Esophagus squamous epithelium (tissue), 5 donors: ENCODE results near the gene MS4A18. TPM values are rescaled to one million over a fixed set of nuclear protein-coding genes. Genes with fewer than 3 reads are reported as not detected.

Source experiments
- DNase-seq: peaks from one replicate; lab custom pipeline; 2025; lab: John Stamatoyannopoulos, UW
- H3K27ac ChIP-seq, 4 donors: fragments of 200-600 bp; sonication (generic); one replicate each; pipeline ENCODE4 v1.5.1; 2016 to 2019; ENCODE audit warnings: mild to moderate bottlenecking in 1 of 4
- H3K27me3 ChIP-seq, 4 donors: fragments of 200-600 bp; sonication (generic); 1 replicate in 3 of 4; 2 replicates in 1 of 4; pipeline versions ENCODE4 v1.5.1 to v1.6.0; 2017 to 2021; ENCODE audit warnings: antibody characterized with exemption in 1 of 4
- H3K36me3 ChIP-seq, 3 donors: fragments of 200-600 bp; sonication (generic); one replicate each; pipeline ENCODE4 v1.5.1; 2016 to 2019
- H3K4me1 ChIP-seq, 3 donors: fragments of 200-600 bp; sonication (generic); one replicate each; pipeline ENCODE4 v1.5.1; 2017 to 2019
- H3K4me3 ChIP-seq, 4 donors: fragments of 200-600 bp; sonication (generic); 1 replicate in 3 of 4; 2 replicates in 1 of 4; pipeline ENCODE4 v1.5.1; 2016 to 2019; ENCODE audit warnings: mild to moderate bottlenecking in 2 of 4, moderate library complexity in 1 of 4
- H3K9me3 ChIP-seq, 3 donors: fragments of 200-600 bp; sonication (generic); one replicate each; pipeline ENCODE4 v1.5.1; 2016 to 2019
- CTCF ChIP-seq, 6 experiments: fragments of 450-650 bp in 4 of 6; fragments of 200-600 bp in 2 of 6; sonication (generic) in 2 of 6; IDR thresholded peaks; one replicate each; pipeline ENCODE4 v1.5.1; 2016 to 2019; ENCODE audit warnings: antibody characterized with exemption in 6 of 6, mild to moderate bottlenecking in 4 of 6, moderate library complexity in 4 of 6
- POLR2A ChIP-seq, 4 donors: fragments of 450-650 bp; IDR thresholded peaks; one replicate each; pipeline ENCODE4 v1.6.1; 2017; ENCODE audit warnings: antibody characterized with exemption in 4 of 4, mild to moderate bottlenecking in 4 of 4, moderate library complexity in 3 of 4
- WGBS, 2 donors: methylation state at CpG; one replicate each; pipeline ENCODE4 v1.1.5; 2018; 5-methylcytosine and 5-hydroxymethylcytosine counted together
- intact Hi-C: fragments of 100-400 bp; cut with DNase I; formaldehyde crosslinking; loops from one replicate; pipeline ENCODE4 v1.15.0; 2022
- total RNA-seq, 4 donors: library from RNA; depleted of rRNA; stranded (reverse); fragments of >200 nt; gene quantifications; one replicate each; pipeline ENCODE4 v1.1.0, GENCODE V29; 2016
- donor health status: DM: yes; HTN: yes; CAD: no.

The MS4A18 gene
- total RNA-seq, 4 donors from 2014 or later: not detected

DNA sequence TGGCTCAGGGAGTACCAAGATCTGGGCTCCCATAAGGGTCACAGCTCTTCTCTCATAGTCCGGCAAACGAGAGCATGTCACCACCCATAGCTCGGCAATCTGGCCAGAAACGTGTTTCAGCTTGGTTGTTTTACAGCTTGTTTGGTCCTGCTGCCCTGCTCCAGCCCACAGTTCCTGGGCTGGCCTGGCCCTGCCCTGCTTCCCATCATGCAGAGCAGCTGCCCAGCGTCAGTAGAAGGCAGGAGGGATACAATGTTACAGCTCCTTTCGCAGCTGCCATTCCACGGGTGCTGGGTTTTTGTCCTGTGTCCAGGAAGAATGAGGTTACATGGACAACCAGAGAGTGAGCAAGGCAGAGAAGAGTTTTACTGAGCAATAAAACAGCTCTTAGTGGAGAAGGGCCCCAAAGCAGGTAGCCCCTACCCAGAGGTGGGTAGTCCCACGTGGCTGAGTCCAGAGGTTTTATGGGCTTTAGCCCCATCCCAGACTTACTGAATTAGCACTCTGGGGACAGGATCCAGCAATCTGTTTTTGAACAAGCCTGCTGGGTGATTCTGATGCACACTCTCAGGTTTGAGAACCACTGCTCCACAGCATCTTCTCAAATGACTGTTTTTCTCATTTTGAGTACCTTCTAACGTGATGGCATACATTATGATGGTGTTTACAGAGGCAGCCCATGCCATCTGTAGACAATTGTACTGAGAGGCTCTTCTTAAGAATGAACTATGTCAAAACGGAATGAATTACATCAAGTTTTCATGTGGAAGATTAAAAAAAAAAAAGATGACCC lies 5.8 kb upstream of the MS4A18 start:
- Histone ChIP-seq H3K4me3 (no peak overlapping the region), H3K36me3 (no peaks in the 10 kb centered on the region), H3K27ac (no peak overlapping the region), H3K27me3 (peaks cover 0 to 13% (median 0%) of the 10 kb centered on the region in 4 donors), H3K9me3 (no peaks in the 10 kb centered on the region), H3K4me1 (no peaks in the 10 kb centered on the region)
- TF ChIP-seq POLR2A (IDR thresholded peaks at IDR 0.05) (no peak), CTCF (IDR thresholded peaks at IDR 0.05) (no peak)
- 42 to 56% methylated on average over 3 to 8 of the region's 10 CpGs for WGBS, 2 donors
- DNase-seq: no peak
- intact Hi-C loops: no loop called here

GRCh38 chr11:60719391-60719790 lies 5.1 kb upstream of the MS4A18 start:
- DNase-seq: no peak
- Histone ChIP-seq H3K9me3 (no peaks in the 10 kb centered on the region), H3K27me3 (peaks cover 0 to 13% (median 0%) of the 10 kb centered on the region in 4 donors), H3K4me1 (no peaks in the 10 kb centered on the region), H3K36me3 (no peaks in the 10 kb centered on the region), H3K27ac (no peak overlapping the region), H3K4me3 (no peak overlapping the region)
- TF ChIP-seq POLR2A (IDR thresholded peaks at IDR 0.05) (no peak), CTCF (IDR thresholded peaks at IDR 0.05) (no peak)
- WGBS, 2 donors: 81 to 90% methylated on average over 3 to 4 of the region's 4 CpGs
- intact Hi-C loops: no loop called here

DNA sequence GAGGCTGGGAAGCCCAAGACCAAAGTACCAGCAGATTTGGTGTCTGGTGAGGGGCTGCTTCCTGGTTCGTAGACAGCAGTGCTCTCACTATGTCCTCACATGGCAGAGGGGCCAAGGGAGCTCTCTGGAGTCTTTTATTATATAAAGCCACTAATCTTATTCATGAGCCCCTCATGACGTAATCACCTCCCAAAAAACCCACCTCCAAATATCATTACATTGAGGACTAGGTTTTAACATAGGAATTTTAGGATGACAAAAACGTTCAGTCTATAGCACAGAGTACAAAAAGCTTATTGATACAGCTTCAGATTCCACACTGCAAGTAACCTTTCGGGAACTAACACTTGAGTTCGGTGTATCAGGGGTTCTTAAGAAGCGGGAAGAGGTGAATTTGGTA lies 4.1 kb upstream of the MS4A18 start:
- Histone ChIP-seq H3K36me3 (no peaks in the 10 kb centered on the region), H3K27ac (no peak overlapping the region), H3K4me1 (no peaks in the 10 kb centered on the region), H3K9me3 (no peaks in the 10 kb centered on the region), H3K27me3 (peaks cover 0 to 13% (median 0%) of the 10 kb centered on the region in 4 donors), H3K4me3 (no peak overlapping the region)
- intact Hi-C loops: no loop called here
- WGBS, 2 donors: 67 to 72% methylated on average over 5 to 6 of the region's 6 CpGs
- TF ChIP-seq POLR2A (IDR thresholded peaks at IDR 0.05) (no peak), CTCF (IDR thresholded peaks at IDR 0.05) (no peak)
- DNase-seq: no peak

DNA sequence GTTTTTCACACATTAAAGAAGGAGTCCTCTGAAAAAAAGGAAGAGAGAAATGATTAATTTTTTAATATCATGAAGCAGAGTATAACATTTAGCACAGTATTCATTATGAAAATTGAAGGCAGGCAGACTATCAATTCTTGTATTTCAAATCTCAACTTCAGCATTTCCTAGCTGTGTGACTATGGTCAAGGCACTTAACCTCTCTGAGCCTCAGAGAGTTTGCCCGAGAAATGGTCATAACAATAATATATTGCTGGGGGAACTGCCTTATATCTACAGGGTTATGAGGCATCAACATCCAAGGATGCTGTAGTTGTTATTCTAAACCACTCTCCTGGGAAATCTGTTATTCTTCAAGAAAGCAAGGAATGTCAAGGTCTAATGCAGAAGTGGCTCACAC lies 1.1 kb downstream of the MS4A18 start:
- Histone ChIP-seq H3K27ac (no peak overlapping the region), H3K4me1 (no peaks in the 10 kb centered on the region), H3K4me3 (no peak overlapping the region), H3K9me3 (no peaks in the 10 kb centered on the region), H3K36me3 (no peaks in the 10 kb centered on the region), H3K27me3 (peaks cover 0 to 5% (median 0%) of the 10 kb centered on the region in 4 donors)
- DNase-seq: no peak
- no peak for TF ChIP-seq CTCF (IDR thresholded peaks at IDR 0.05)
- TF ChIP-seq POLR2A (IDR thresholded peaks at IDR 0.05): no peak
- 75 to 79% methylated on average over 1 of the region's 1 CpG for WGBS, 2 donors
- intact Hi-C loops: no loop called here

GRCh38 chr11:60731586-60731985 lies 7.1 kb downstream of the MS4A18 start:
- H3K9me3 ChIP-seq: no peaks in the 10 kb centered on the region
- 50 to 59% methylated on average over 8 of the region's 8 CpGs for WGBS, 2 donors
- intact Hi-C loops: no loop called here
- no peak overlapping the region for H3K27ac ChIP-seq
- no peaks in the 10 kb centered on the region for H3K36me3 ChIP-seq
- TF ChIP-seq CTCF (IDR thresholded peaks at IDR 0.05) (no peak), POLR2A (IDR thresholded peaks at IDR 0.05) (no peak)
- H3K27me3 ChIP-seq: peaks cover 0 to 5% (median 0%) of the 10 kb centered on the region in 4 donors
- H3K4me1 ChIP-seq: no peaks in the 10 kb centered on the region
- no peak for DNase-seq
- no peak overlapping the region for H3K4me3 ChIP-seq
